C4-2B (cell line): Measurements from ENCODE around the gene GIPC2.

Source experiments
- H3K27ac ChIP-seq: fragments of 450-650 bp; 2 replicates; pipeline ENCODE4 v1.5.1; 2017
- CTCF ChIP-seq: fragments of 450-650 bp; conservative IDR thresholded peaks from 2 replicates; pipeline ENCODE4 v1.5.1; 2017; ENCODE audit warnings: mild to moderate bottlenecking
- ZFX ChIP-seq: fragments of 450-650 bp; IDR thresholded peaks from 2 replicates; pipeline ENCODE4 v1.6.1; 2017

The GIPC2 gene

GRCh38 chr1:78132948-78133322 is 87.2 kb downstream of the GIPC2 start:
- no peak overlapping the region for H3K27ac ChIP-seq
- TF ChIP-seq ZFX (no peak), CTCF (no peak)

GRCh38 chr1:78136680-78137079 is 90.9 kb downstream of the GIPC2 start:
- no peak overlapping the region for H3K27ac ChIP-seq
- TF ChIP-seq CTCF = no peak
- no peak for TF ChIP-seq ZFX

- TF ChIP-seq CTCF (no peak), ZFX (no peak)
- no peak overlapping the region for H3K27ac ChIP-seq
Measured at GRCh38 chr1:78141531-78142231, 95.9 kb downstream of the GIPC2 start.

GRCh38 chr1:78142736-78143135 is 97.0 kb downstream of the GIPC2 start:
- no peak overlapping the region for H3K27ac ChIP-seq
- TF ChIP-seq CTCF = no peak
- TF ChIP-seq ZFX = no peak

- no peak overlapping the region for H3K27ac ChIP-seq
- TF ChIP-seq CTCF (no peak), ZFX (no peak)
Measured at GRCh38 chr1:78143152-78143551, 97.4 kb downstream of the GIPC2 start.

- H3K27ac ChIP-seq = no peak overlapping the region
- TF ChIP-seq ZFX = no peak
Measured at GRCh38 chr1:78143673-78144072, 97.9 kb downstream of the GIPC2 start.

GRCh38 chr1:78145105-78145580 is 99.4 kb downstream of the GIPC2 start:
- H3K27ac ChIP-seq = no peak overlapping the region
- TF ChIP-seq ZFX (no peak), CTCF (peak; percentile 97)

- H3K27ac ChIP-seq = no peak overlapping the region
- no peak for TF ChIP-seq CTCF
- no peak for TF ChIP-seq ZFX
Measured at GRCh38 chr1:78146205-78146771, 100.5 kb downstream of the GIPC2 start.
